GM23338 (cell line): ENCODE data around the gene SIGLEC7. TPM values are rescaled to one million over a fixed set of nuclear protein-coding genes. Genes with fewer than 3 reads are reported as not detected.

Experiments used
- ATAC-seq: fragments of 200-7000 bp; cut with Tn5 transposase; 3 replicates; pipeline ENCODE4 v1.9.1; 2020
- DNase-seq: peaks from one replicate; pipeline ENCODE4 v3.0.0-alpha.2; 2015; ENCODE audit warnings: low spot score
- H2AFZ ChIP-seq: fragments of 200-600 bp; sonication (generic); 2 replicates; pipeline ENCODE4 v1.8.0; 2016; ENCODE audit warnings: antibody characterized with exemption, mild to moderate bottlenecking, moderate library complexity
- H3F3A ChIP-seq: fragments of 200-600 bp; sonication (generic); replicated peaks from 2 replicates; pipeline ENCODE4 v1.8.0; 2017; ENCODE audit warnings: antibody characterized with exemption, mixed run types, low read depth
- H3K27ac ChIP-seq: fragments of 200-600 bp; sonication (generic); 2 replicates; pipeline ENCODE4 v1.6.1; 2016; ENCODE audit warnings: low read depth
- H3K27me3 ChIP-seq: fragments of 200-600 bp; sonication (generic); 2 replicates; pipeline ENCODE4 v1.8.0; 2016; ENCODE audit warnings: mild to moderate bottlenecking, mixed run types, moderate library complexity; ENCODE audit not compliant: insufficient read depth
- H3K36me3 ChIP-seq: fragments of 200-600 bp; sonication (generic); 2 replicates; pipeline ENCODE4 v1.8.0; 2016; ENCODE audit warnings: mild to moderate bottlenecking; ENCODE audit not compliant: insufficient read depth
- H3K4me1 ChIP-seq: fragments of 200-600 bp; sonication (generic); 2 replicates; pipeline ENCODE4 v1.8.0; 2016; ENCODE audit warnings: mild to moderate bottlenecking, moderate library complexity; ENCODE audit not compliant: insufficient read depth
- H3K4me2 ChIP-seq: fragments of 200-600 bp; sonication (generic); 2 replicates; pipeline ENCODE4 v1.7.1; 2017; ENCODE audit warnings: mixed run types
- H3K4me3 ChIP-seq: fragments of 200-600 bp; sonication (generic); 2 replicates; pipeline ENCODE4 v1.6.1; 2016; ENCODE audit warnings: mixed run types
- H3K79me2 ChIP-seq: fragments of 200-600 bp; sonication (generic); replicated peaks from 2 replicates; pipeline ENCODE4 v1.8.0; 2017; ENCODE audit warnings: mild to moderate bottlenecking; ENCODE audit not compliant: insufficient read depth
- H3K9me2 ChIP-seq: fragments of 200-600 bp; sonication (generic); 2 replicates; pipeline ENCODE4 v1.8.0; 2017; ENCODE audit not compliant: insufficient read depth
- H4K20me1 ChIP-seq: fragments of 200-600 bp; sonication (generic); replicated peaks from 2 replicates; pipeline ENCODE4 v1.8.0; 2017; ENCODE audit warnings: mild to moderate bottlenecking; ENCODE audit not compliant: insufficient read depth
- H3K27ac Mint-ChIP-seq: 2 replicates; pipeline ENCODE4 v1.8.0; 2020; ENCODE audit warnings: inconsistent platforms, mild to moderate bottlenecking, moderate library complexity, mixed read lengths
- H3K27me3 Mint-ChIP-seq: 3 replicates; pipeline ENCODE4 v1.8.0; 2022; ENCODE audit warnings: low read depth, mild to moderate bottlenecking, moderate library complexity, mixed read lengths, inconsistent platforms; ENCODE audit not compliant: insufficient read depth, poor library complexity
- H3K36me3 Mint-ChIP-seq: 3 replicates; pipeline ENCODE4 v1.8.0; 2021; ENCODE audit warnings: low read depth, mild to moderate bottlenecking, inconsistent platforms, moderate library complexity, mixed read lengths
- H3K4me1 Mint-ChIP-seq: 3 replicates; pipeline ENCODE4 v1.8.0; 2020; ENCODE audit warnings: mild to moderate bottlenecking, inconsistent platforms, mixed read lengths
- H3K4me3 Mint-ChIP-seq: 3 replicates; pipeline ENCODE4 v1.8.0; 2021; ENCODE audit warnings: moderate library complexity, mild to moderate bottlenecking, inconsistent platforms, mixed read lengths
- H3K9me3 Mint-ChIP-seq: 3 replicates; pipeline ENCODE4 v1.8.0; 2020; ENCODE audit warnings: moderate library complexity, mild to moderate bottlenecking, inconsistent platforms, mixed read lengths
- CREB1 ChIP-seq: fragments of 250-450 bp; sonication (Bioruptor Pico); IDR thresholded peaks from 2 replicates; pipeline ENCODE4 v1.5.0; 2020; ENCODE audit warnings: low read depth, mild to moderate bottlenecking, moderate library complexity
- EZH2 ChIP-seq: fragments of 200-600 bp; sonication (generic); IDR thresholded peaks from one replicate; pipeline ENCODE4 v1.8.0; 2017; ENCODE audit warnings: antibody characterized with exemption, mild to moderate bottlenecking, low read depth; ENCODE audit not compliant: unreplicated experiment
- JUNB ChIP-seq: IDR thresholded peaks from one replicate; pipeline ENCODE4 v1.6.1; 2016; ENCODE audit warnings: antibody characterized with exemption; ENCODE audit not compliant: unreplicated experiment
- NANOG ChIP-seq: IDR thresholded peaks from 2 replicates; pipeline ENCODE4 v1.6.1; 2016; ENCODE audit warnings: antibody characterized with exemption, borderline replicate concordance
- ZNF114 ChIP-seq: fragments of 250-450 bp; sonication (Bioruptor Pico); IDR thresholded peaks from 2 replicates; pipeline ENCODE4 v1.5.0; 2020; ENCODE audit warnings: mild to moderate bottlenecking, moderate library complexity
- ZNF331 ChIP-seq: fragments of 250-450 bp; sonication (Bioruptor Pico); IDR thresholded peaks from 2 replicates; pipeline ENCODE4 v1.5.0; 2020; ENCODE audit warnings: low read depth, mild to moderate bottlenecking, moderate library complexity
- polyA plus RNA-seq: library from polyadenylated mRNA; unstranded; fragments of >200 nt; fragmentation: Nextera tagmentation; extraction: Ambion mirVana; gene quantifications from 2 replicates; pipeline ENCODE4 v1.2.1, GENCODE V29; 2016
- total RNA-seq: library from RNA; depleted of rRNA; stranded (reverse); fragments of >200 nt; shearing (Covaris generic); gene quantifications from 2 replicates; pipeline ENCODE4 v1.2.3, GENCODE V29; 2014
- TF ChIP-seq, protein P1 (sequence below): fragments of 250-450 bp; sonication (Bioruptor Pico); IDR thresholded peaks from 2 replicates; pipeline ENCODE4 v1.5.0; 2020; ENCODE audit warnings: mild to moderate bottlenecking, moderate library complexity
- TF ChIP-seq, protein P2 (sequence below): IDR thresholded peaks from 2 replicates; pipeline ENCODE4 v1.6.1; 2016; ENCODE audit warnings: antibody characterized with exemption
- TF ChIP-seq, protein P3 (sequence below), 2 experiments: fragments of 200-600 bp in 1 of 2; sonication (generic) in 1 of 2; conservative IDR thresholded peaks; 2 replicates each; pipeline versions ENCODE4 v1.5.1 to v1.6.1; 2016 to 2017; ENCODE audit warnings: antibody characterized with exemption in 2 of 2, low read depth in 2 of 2, mild to moderate bottlenecking in 2 of 2, moderate library complexity in 1 of 2
- TF ChIP-seq, protein P4 (sequence below): IDR thresholded peaks from one replicate; pipeline ENCODE4 v1.6.1; 2018; ENCODE audit warnings: antibody characterized with exemption; ENCODE audit not compliant: unreplicated experiment

Gene SIGLEC7
- total and polyA plus RNA-seq, 2 experiments from 2014 or later = not detected

DNA sequence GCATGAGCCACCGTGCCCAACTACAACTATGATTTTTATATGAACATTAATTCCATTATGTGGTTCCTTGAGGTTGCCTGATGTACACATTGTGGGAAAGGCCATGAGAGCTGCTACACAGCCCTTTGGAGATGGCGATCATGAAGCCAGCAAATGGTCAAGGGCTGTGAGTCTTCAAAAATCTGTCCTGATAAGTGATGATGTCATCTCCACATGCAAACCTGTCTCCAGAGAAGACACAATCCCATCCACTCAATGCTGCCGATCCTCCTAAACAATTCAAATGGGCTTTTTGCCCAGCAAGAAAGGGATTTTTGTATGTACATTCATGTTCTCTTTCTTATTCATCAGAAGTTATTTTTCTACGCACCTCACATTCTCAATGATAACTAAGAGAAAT, 17.6 kb downstream of the SIGLEC7 start:
- Mint-ChIP-seq H3K27ac (no peak overlapping the region), H3K4me1 (peaks cover 4% of the 10 kb centered on the region; the same call in 1 of the 3 replicates), H3K27me3 (peaks cover 7% of the 10 kb centered on the region), H3K9me3 (no peaks in the 10 kb centered on the region; the same call in 2 of the 3 replicates), H3K4me3 (no peak overlapping the region), H3K36me3 (no peaks in the 10 kb centered on the region)
- no peak for TF ChIP-seq JUNB
- no peak for TF ChIP-seq ZNF331 (CRISPR knock-in tag)
- TF ChIP-seq, protein P1, sequence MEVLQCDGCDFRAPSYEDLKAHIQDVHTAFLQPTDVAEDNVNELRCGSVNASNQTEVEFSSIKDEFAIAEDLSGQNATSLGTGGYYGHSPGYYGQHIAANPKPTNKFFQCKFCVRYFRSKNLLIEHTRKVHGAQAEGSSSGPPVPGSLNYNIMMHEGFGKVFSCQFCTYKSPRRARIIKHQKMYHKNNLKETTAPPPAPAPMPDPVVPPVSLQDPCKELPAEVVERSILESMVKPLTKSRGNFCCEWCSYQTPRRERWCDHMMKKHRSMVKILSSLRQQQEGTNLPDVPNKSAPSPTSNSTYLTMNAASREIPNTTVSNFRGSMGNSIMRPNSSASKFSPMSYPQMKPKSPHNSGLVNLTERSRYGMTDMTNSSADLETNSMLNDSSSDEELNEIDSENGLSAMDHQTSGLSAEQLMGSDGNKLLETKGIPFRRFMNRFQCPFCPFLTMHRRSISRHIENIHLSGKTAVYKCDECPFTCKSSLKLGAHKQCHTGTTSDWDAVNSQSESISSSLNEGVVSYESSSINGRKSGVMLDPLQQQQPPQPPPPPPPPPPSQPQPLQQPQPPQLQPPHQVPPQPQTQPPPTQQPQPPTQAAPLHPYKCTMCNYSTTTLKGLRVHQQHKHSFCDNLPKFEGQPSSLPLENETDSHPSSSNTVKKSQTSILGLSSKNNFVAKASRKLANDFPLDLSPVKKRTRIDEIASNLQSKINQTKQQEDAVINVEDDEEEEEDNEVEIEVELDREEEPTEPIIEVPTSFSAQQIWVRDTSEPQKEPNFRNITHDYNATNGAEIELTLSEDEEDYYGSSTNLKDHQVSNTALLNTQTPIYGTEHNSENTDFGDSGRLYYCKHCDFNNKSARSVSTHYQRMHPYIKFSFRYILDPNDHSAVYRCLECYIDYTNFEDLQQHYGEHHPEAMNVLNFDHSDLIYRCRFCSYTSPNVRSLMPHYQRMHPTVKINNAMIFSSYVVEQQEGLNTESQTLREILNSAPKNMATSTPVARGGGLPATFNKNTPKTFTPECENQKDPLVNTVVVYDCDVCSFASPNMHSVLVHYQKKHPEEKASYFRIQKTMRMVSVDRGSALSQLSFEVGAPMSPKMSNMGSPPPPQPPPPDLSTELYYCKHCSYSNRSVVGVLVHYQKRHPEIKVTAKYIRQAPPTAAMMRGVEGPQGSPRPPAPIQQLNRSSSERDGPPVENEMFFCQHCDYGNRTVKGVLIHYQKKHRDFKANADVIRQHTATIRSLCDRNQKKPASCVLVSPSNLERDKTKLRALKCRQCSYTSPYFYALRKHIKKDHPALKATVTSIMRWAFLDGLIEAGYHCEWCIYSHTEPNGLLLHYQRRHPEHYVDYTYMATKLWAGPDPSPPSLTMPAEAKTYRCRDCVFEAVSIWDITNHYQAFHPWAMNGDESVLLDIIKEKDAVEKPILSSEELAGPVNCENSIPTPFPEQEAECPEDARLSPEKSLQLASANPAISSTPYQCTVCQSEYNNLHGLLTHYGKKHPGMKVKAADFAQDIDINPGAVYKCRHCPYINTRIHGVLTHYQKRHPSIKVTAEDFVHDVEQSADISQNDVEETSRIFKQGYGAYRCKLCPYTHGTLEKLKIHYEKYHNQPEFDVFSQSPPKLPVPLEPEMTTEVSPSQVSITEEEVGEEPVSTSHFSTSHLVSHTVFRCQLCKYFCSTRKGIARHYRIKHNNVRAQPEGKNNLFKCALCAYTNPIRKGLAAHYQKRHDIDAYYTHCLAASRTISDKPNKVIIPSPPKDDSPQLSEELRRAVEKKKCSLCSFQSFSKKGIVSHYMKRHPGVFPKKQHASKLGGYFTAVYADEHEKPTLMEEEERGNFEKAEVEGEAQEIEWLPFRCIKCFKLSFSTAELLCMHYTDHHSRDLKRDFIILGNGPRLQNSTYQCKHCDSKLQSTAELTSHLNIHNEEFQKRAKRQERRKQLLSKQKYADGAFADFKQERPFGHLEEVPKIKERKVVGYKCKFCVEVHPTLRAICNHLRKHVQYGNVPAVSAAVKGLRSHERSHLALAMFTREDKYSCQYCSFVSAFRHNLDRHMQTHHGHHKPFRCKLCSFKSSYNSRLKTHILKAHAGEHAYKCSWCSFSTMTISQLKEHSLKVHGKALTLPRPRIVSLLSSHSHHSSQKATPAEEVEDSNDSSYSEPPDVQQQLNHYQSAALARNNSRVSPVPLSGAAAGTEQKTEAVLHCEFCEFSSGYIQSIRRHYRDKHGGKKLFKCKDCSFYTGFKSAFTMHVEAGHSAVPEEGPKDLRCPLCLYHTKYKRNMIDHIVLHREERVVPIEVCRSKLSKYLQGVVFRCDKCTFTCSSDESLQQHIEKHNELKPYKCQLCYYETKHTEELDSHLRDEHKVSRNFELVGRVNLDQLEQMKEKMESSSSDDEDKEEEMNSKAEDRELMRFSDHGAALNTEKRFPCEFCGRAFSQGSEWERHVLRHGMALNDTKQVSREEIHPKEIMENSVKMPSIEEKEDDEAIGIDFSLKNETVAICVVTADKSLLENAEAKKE (CRISPR knock-in tag) = no peak
- TF ChIP-seq, protein P2, sequence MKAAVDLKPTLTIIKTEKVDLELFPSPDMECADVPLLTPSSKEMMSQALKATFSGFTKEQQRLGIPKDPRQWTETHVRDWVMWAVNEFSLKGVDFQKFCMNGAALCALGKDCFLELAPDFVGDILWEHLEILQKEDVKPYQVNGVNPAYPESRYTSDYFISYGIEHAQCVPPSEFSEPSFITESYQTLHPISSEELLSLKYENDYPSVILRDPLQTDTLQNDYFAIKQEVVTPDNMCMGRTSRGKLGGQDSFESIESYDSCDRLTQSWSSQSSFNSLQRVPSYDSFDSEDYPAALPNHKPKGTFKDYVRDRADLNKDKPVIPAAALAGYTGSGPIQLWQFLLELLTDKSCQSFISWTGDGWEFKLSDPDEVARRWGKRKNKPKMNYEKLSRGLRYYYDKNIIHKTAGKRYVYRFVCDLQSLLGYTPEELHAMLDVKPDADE = no peak
- no peak for TF ChIP-seq EZH2
- TF ChIP-seq, protein P3, sequence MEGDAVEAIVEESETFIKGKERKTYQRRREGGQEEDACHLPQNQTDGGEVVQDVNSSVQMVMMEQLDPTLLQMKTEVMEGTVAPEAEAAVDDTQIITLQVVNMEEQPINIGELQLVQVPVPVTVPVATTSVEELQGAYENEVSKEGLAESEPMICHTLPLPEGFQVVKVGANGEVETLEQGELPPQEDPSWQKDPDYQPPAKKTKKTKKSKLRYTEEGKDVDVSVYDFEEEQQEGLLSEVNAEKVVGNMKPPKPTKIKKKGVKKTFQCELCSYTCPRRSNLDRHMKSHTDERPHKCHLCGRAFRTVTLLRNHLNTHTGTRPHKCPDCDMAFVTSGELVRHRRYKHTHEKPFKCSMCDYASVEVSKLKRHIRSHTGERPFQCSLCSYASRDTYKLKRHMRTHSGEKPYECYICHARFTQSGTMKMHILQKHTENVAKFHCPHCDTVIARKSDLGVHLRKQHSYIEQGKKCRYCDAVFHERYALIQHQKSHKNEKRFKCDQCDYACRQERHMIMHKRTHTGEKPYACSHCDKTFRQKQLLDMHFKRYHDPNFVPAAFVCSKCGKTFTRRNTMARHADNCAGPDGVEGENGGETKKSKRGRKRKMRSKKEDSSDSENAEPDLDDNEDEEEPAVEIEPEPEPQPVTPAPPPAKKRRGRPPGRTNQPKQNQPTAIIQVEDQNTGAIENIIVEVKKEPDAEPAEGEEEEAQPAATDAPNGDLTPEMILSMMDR (conservative IDR thresholded peaks at IDR 0.05; ENCODE audit: low read depth in 2 of 2) = no peak
- TF ChIP-seq ZNF114 (CRISPR knock-in tag) = no peak
- TF ChIP-seq NANOG = no peak
- TF ChIP-seq, protein P4, sequence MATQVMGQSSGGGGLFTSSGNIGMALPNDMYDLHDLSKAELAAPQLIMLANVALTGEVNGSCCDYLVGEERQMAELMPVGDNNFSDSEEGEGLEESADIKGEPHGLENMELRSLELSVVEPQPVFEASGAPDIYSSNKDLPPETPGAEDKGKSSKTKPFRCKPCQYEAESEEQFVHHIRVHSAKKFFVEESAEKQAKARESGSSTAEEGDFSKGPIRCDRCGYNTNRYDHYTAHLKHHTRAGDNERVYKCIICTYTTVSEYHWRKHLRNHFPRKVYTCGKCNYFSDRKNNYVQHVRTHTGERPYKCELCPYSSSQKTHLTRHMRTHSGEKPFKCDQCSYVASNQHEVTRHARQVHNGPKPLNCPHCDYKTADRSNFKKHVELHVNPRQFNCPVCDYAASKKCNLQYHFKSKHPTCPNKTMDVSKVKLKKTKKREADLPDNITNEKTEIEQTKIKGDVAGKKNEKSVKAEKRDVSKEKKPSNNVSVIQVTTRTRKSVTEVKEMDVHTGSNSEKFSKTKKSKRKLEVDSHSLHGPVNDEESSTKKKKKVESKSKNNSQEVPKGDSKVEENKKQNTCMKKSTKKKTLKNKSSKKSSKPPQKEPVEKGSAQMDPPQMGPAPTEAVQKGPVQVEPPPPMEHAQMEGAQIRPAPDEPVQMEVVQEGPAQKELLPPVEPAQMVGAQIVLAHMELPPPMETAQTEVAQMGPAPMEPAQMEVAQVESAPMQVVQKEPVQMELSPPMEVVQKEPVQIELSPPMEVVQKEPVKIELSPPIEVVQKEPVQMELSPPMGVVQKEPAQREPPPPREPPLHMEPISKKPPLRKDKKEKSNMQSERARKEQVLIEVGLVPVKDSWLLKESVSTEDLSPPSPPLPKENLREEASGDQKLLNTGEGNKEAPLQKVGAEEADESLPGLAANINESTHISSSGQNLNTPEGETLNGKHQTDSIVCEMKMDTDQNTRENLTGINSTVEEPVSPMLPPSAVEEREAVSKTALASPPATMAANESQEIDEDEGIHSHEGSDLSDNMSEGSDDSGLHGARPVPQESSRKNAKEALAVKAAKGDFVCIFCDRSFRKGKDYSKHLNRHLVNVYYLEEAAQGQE = no peak
- no peak for TF ChIP-seq CREB1 (CRISPR knock-in tag)
- H3K4me3 ChIP-seq = no peak overlapping the region
- H3F3A ChIP-seq = no peaks in the 10 kb centered on the region
- ATAC-seq = no peak
- H3K27ac ChIP-seq = no peak overlapping the region
- no peak overlapping the region for H3K4me2 ChIP-seq
- no peaks in the 10 kb centered on the region for H3K27me3 ChIP-seq
- no peaks in the 10 kb centered on the region for H3K9me2 ChIP-seq
- H3K36me3 ChIP-seq = no peaks in the 10 kb centered on the region
- no peaks in the 10 kb centered on the region for H4K20me1 ChIP-seq
- no peak for DNase-seq
- no peaks in the 10 kb centered on the region for H3K79me2 ChIP-seq
- H2AFZ ChIP-seq = no peak overlapping the region
- no peaks in the 10 kb centered on the region for H3K4me1 ChIP-seq
